Occipital lobe (tissue), 2 donors: Measurements from ENCODE around the gene ROCK2. TPM values are rescaled to one million over a fixed set of nuclear protein-coding genes. Genes with fewer than 3 reads are reported as not detected.

Source experiments
- DNase-seq: peaks from one replicate; lab custom pipeline; 2025; lab: John Stamatoyannopoulos, UW
- total RNA-seq: library from RNA; depleted of rRNA; stranded (reverse); fragments of >200 nt; gene quantifications from one replicate; pipeline ENCODE4 v1.2.3, GENCODE V29; 2014

The ROCK2 gene
- total RNA-seq, 1 donor from 2014 or later, result 68.2 TPM

- DNase-seq, result no peak
Observed at GRCh38 chr2:11312770-11313471, 31.5 kb downstream of the ROCK2 start.

GRCh38 chr2:11311543-11311942, 32.9 kb downstream of the ROCK2 start:
- DNase-seq, result no peak

GRCh38 chr2:11310212-11310611, 34.2 kb downstream of the ROCK2 start:
- DNase-seq, result no peak

GRCh38 chr2:11309706-11310105, 34.7 kb downstream of the ROCK2 start:
- DNase-seq, result no peak

- DNase-seq, result no peak
Observed at GRCh38 chr2:11307764-11308415, 36.5 kb downstream of the ROCK2 start.

- no peak for DNase-seq
Observed at GRCh38 chr2:11305958-11306357, 38.5 kb downstream of the ROCK2 start.

- DNase-seq, result no peak
Observed at GRCh38 chr2:11305338-11305737, 39.1 kb downstream of the ROCK2 start.

GRCh38 chr2:11304476-11304875, 40.0 kb downstream of the ROCK2 start:
- DNase-seq, result no peak

GRCh38 chr2:11303290-11304013, 41.0 kb downstream of the ROCK2 start:
- no peak for DNase-seq

GRCh38 chr2:11299439-11299838, 45.0 kb downstream of the ROCK2 start:
- no peak for DNase-seq

- DNase-seq, result no peak
Observed at GRCh38 chr2:11298592-11298991, 45.8 kb downstream of the ROCK2 start.

GRCh38 chr2:11296401-11296800, 48.0 kb downstream of the ROCK2 start:
- DNase-seq, result no peak

GRCh38 chr2:11292464-11293255, 51.8 kb downstream of the ROCK2 start:
- DNase-seq, result no peak

GRCh38 chr2:11290713-11291112, 53.7 kb downstream of the ROCK2 start:
- DNase-seq, result no peak

- no peak for DNase-seq
Observed at GRCh38 chr2:11290211-11290610, 54.2 kb downstream of the ROCK2 start.

- DNase-seq, result no peak
Observed at GRCh38 chr2:11288431-11288830, 56.0 kb downstream of the ROCK2 start.

GRCh38 chr2:11286749-11287148, 57.7 kb downstream of the ROCK2 start:
- no peak for DNase-seq

- no peak for DNase-seq
Observed at GRCh38 chr2:11286323-11286722, 58.1 kb downstream of the ROCK2 start.

- DNase-seq, result no peak
Observed at GRCh38 chr2:11285499-11285898, 58.9 kb downstream of the ROCK2 start.

GRCh38 chr2:11281186-11281585, 63.2 kb downstream of the ROCK2 start:
- DNase-seq, result no peak

- DNase-seq, result no peak
Observed at GRCh38 chr2:11280713-11281112, 63.7 kb downstream of the ROCK2 start.

GRCh38 chr2:11279398-11279797, 65.0 kb downstream of the ROCK2 start:
- DNase-seq, result no peak
